Measurements from ENCODE around the gene PRKAR1B. TPM values are rescaled to one million over a fixed set of nuclear protein-coding genes. Genes with fewer than 3 reads are reported as not detected.

PRKAR1B gene
- total RNA-seq, 1 experiment from 2014 or later: 62.0 TPM

DNA sequence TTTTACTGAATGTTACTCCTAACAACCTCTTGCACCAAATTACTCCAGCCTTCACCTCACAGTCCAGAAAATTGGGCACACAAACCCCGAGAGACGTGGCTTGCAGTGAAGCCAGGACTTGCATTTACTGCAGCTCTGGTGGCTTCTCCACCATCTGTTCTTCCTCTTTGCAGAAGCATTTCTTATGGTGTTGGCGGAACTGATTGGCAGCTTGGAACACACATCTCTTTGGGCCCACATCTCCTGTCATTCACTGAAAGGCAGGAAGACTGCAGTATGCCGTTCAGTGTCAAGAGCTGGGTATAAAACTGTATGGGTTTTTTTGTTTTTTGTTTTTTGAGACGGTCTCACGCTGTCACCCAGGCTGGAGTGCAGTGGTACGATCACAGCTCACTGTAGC is 38.3 kb upstream of the PRKAR1B start:
- Histone ChIP-seq H3K4me1 (ENCODE audit: control insufficient read depth, insufficient read depth, low read length) (no peaks in the 10 kb centered on the region), H3K27ac (ENCODE audit: low read length) (no peak overlapping the region), H3K36me3 (ENCODE audit: control insufficient read depth, insufficient read depth, low read length) (peaks cover 11% of the 10 kb centered on the region; the same call in 1 of the 2 replicates), H3K4me3 (ENCODE audit: low read depth in 2 of 2, low read length in 2 of 2) (no peak overlapping the region), H3K9me3 (ENCODE audit: control insufficient read depth, insufficient read depth, low read depth, low read length) (no peaks in the 10 kb centered on the region), H3K27me3 (ENCODE audit: control insufficient read depth, insufficient read depth, low read length) (no peaks in the 10 kb centered on the region)
- intact Hi-C loops (cut with micrococcal nuclease; ENCODE audit: unreplicated experiment) (no loop called here), in situ Hi-C loops (cut with HindIII; ENCODE audit: low pct_unique_long_range_greater_than_20kb, low sequenced_read_pairs) (no loop called here)
- no TSS peak for BruUV-seq (replicated peaks)
- DNase-seq (ENCODE audit: low read depth, low spot score): no peak
- POLR2A ChIA-PET: no interaction called here
- no peak for ATAC-seq
- TF ChIP-seq, protein P1, sequence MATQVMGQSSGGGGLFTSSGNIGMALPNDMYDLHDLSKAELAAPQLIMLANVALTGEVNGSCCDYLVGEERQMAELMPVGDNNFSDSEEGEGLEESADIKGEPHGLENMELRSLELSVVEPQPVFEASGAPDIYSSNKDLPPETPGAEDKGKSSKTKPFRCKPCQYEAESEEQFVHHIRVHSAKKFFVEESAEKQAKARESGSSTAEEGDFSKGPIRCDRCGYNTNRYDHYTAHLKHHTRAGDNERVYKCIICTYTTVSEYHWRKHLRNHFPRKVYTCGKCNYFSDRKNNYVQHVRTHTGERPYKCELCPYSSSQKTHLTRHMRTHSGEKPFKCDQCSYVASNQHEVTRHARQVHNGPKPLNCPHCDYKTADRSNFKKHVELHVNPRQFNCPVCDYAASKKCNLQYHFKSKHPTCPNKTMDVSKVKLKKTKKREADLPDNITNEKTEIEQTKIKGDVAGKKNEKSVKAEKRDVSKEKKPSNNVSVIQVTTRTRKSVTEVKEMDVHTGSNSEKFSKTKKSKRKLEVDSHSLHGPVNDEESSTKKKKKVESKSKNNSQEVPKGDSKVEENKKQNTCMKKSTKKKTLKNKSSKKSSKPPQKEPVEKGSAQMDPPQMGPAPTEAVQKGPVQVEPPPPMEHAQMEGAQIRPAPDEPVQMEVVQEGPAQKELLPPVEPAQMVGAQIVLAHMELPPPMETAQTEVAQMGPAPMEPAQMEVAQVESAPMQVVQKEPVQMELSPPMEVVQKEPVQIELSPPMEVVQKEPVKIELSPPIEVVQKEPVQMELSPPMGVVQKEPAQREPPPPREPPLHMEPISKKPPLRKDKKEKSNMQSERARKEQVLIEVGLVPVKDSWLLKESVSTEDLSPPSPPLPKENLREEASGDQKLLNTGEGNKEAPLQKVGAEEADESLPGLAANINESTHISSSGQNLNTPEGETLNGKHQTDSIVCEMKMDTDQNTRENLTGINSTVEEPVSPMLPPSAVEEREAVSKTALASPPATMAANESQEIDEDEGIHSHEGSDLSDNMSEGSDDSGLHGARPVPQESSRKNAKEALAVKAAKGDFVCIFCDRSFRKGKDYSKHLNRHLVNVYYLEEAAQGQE (IDR thresholded peaks at IDR 0.05; ENCODE audit: insufficient read depth in 1 of 2, low read depth in 2 of 2, low read length in 1 of 2): no peak
- TF ChIP-seq, protein P2, sequence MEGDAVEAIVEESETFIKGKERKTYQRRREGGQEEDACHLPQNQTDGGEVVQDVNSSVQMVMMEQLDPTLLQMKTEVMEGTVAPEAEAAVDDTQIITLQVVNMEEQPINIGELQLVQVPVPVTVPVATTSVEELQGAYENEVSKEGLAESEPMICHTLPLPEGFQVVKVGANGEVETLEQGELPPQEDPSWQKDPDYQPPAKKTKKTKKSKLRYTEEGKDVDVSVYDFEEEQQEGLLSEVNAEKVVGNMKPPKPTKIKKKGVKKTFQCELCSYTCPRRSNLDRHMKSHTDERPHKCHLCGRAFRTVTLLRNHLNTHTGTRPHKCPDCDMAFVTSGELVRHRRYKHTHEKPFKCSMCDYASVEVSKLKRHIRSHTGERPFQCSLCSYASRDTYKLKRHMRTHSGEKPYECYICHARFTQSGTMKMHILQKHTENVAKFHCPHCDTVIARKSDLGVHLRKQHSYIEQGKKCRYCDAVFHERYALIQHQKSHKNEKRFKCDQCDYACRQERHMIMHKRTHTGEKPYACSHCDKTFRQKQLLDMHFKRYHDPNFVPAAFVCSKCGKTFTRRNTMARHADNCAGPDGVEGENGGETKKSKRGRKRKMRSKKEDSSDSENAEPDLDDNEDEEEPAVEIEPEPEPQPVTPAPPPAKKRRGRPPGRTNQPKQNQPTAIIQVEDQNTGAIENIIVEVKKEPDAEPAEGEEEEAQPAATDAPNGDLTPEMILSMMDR (IDR thresholded peaks at IDR 0.05): no peak
- TF ChIP-seq TCF7L2 (IDR thresholded peaks at IDR 0.05; ENCODE audit: low read depth, low read length) (no peak), SIN3A (IDR thresholded peaks at IDR 0.05; ENCODE audit: borderline replicate concordance, insufficient read depth, low read depth, low read length) (no peak), POLR2AphosphoS5 (IDR thresholded peaks at IDR 0.05; ENCODE audit: low read depth, low read length) (no peak)
- CTCF ChIA-PET: no interaction called here

DNA sequence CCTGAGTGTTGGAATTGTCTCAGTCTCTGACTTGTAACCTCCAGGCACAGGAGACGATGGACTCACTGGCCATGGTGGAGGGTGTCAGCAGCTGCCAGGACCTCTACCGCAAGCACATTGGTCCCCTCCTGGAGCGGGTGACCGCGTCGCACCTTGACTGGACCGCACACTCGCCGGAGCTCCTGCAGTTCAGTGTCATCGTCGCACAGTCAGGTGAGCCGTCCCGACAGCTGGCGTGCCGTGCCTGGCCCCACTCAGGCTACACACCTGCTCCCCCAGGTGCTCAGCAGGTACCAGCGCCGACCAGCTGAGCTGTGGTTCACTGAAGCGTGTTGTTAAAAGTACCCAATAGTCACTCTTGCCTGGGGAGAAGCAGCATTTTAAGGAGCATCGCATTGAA is 36.7 kb upstream of the PRKAR1B start:
- intact Hi-C loops (cut with micrococcal nuclease; ENCODE audit: unreplicated experiment): no loop called here
- Histone ChIP-seq H3K4me1 (ENCODE audit: control insufficient read depth, insufficient read depth, low read length) (no peaks in the 10 kb centered on the region), H3K27me3 (ENCODE audit: control insufficient read depth, insufficient read depth, low read length) (no peaks in the 10 kb centered on the region), H3K27ac (ENCODE audit: low read length) (no peak overlapping the region), H3K4me3 (ENCODE audit: low read depth in 2 of 2, low read length in 2 of 2) (no peak overlapping the region), H3K36me3 (ENCODE audit: control insufficient read depth, insufficient read depth, low read length) (peaks cover 14% of the 10 kb centered on the region; the same call in 1 of the 2 replicates), H3K9me3 (ENCODE audit: control insufficient read depth, insufficient read depth, low read depth, low read length) (no peaks in the 10 kb centered on the region)
- TF ChIP-seq, protein P2 (IDR thresholded peaks at IDR 0.05): no peak
- TF ChIP-seq, protein P1 (IDR thresholded peaks at IDR 0.05; ENCODE audit: insufficient read depth in 1 of 2, low read depth in 2 of 2, low read length in 1 of 2): no peak
- TF ChIP-seq SIN3A (IDR thresholded peaks at IDR 0.05; ENCODE audit: borderline replicate concordance, insufficient read depth, low read depth, low read length) (no peak), POLR2AphosphoS5 (IDR thresholded peaks at IDR 0.05; ENCODE audit: low read depth, low read length) (no peak), TCF7L2 (IDR thresholded peaks at IDR 0.05; ENCODE audit: low read depth, low read length) (no peak)
- CTCF ChIA-PET: interaction anchor here (0.7 kb wide), 1 partner anchor 424 kb away, joined by 3 read pairs; no protein-coding TSS in a partner anchor
- POLR2A ChIA-PET: no interaction called here
- DNase-seq (ENCODE audit: low read depth, low spot score): no peak
- no peak for ATAC-seq
- in situ Hi-C loops (cut with HindIII; ENCODE audit: low pct_unique_long_range_greater_than_20kb, low sequenced_read_pairs): no loop called here
- BruUV-seq (replicated peaks): no TSS peak
